Activated CD8-positive, alpha-beta memory T cell treated with anti-CD3 and anti-CD28 coated beads, Interleukin-2, amount 50 U/mL, for 1 hour (primary cell): ENCODE measurements around the gene MBD5.

ENCODE experiments used
- DNase-seq: peaks from one replicate; pipeline ENCODE4 v3.0.0-alpha.2; 2020; ENCODE audit errors: extremely low read depth

MBD5 gene

DNA sequence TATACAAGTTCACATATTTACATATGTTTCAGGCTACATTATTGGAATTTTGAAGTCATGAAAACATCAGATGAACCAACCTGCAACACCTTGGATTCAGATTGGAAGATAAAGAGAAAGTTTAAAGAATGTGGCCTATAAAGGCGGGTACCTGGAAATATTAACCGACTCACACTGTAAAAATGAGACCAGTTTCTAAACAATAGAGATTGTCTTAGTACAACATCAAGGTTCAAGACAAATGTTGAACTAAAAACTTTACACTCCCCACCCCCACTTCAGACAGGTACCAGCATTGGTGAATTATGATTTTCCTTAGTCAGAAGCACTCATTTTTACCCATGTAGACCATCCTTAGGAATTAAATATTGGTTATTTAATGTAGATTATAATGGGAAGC is 437.3 kb downstream of the MBD5 start:
- no peak for DNase-seq

DNA sequence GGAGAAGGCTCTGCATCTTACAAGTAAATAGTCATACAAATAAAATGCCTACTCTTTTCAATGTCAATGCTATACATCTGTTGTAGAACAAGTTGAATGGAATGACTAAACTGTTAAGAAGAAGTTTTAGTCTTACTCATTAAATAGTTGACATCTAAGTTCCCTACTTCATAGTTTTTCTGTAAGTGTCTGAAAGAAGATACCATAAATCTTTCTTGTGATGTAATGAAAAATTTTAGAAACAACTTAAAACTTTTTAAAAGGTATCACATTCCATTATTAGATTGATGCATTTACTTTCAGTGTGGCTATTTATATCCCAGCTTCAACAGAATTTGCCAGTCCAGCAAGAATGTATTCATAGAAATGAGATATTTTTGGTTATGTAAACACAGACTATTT is 438.5 kb downstream of the MBD5 start:
- DNase-seq = no peak

DNA sequence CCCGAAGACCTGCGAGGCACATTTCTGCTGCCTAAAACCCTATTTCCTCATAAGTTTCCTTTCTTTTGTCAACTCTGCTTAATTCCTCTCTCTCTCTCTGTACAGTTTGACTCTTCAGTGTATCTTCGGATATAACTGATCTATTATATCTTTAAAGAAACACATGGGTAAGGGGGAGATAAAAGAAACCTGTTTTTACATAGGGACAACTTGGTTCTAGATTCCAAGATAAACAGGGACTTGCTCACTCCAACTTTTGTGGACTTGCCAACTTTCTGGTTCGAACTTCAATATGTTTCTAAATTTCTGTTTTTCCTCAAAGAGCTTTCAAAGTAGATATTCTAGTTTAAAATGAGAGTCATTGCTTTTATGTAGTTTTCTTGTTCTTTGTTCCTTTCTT is 441.0 kb downstream of the MBD5 start:
- no peak for DNase-seq

DNA sequence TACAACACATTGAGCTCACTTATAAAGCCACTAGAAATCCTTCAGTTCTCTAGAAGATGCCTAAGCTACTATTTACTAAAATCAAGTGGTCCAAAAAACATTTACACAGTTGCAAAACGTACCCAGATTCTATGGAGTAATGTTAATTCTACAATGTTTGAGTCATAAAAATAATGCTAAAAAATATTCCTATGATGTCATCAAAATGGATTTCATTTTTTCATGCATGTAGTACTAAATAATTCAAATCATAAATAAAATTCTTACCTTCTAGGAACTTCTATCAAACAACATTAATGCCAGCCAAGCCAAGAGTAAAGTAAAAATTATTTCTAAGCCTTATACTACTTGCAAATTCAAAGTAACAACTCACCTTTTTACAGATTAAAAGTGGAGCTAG is 454.7 kb downstream of the MBD5 start:
- no peak for DNase-seq

DNA sequence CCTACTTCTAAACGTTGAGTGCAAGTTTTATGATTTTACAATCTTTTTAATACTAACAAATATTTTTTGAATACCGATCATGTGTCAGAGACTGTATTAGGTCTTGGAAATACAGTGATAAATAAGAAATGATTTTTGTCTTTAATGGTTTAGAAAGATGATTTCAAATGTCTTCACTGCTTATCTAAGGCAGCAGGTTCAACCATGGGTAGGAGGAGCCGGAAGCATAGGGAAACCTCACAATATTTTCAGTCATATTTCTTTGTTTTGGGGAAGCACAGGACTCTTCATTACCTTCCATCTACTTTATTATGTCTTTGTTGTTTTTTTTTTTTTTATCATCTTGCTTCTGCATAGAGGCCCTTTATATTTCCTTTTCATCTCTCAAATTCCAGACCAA is 458.5 kb downstream of the MBD5 start:
- no peak for DNase-seq

DNA sequence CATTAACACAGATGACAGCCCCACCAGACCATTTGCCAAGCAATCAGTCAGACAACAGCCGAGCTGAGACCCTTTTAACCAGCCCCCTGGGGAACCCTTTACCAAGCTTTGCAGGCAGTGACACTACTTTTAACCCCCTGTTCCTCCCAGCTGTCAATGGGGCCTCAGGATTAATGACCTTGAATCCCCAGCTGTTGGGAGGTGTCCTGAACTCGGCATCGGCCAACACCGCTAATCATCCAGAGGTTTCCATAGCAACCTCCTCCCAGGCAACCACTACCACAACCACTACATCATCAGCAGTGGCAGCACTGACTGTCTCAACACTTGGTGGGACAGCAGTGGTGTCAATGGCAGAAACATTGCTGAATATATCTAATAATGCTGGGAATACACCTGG is 462.8 kb downstream of the MBD5 start:
- DNase-seq = no peak

DNA sequence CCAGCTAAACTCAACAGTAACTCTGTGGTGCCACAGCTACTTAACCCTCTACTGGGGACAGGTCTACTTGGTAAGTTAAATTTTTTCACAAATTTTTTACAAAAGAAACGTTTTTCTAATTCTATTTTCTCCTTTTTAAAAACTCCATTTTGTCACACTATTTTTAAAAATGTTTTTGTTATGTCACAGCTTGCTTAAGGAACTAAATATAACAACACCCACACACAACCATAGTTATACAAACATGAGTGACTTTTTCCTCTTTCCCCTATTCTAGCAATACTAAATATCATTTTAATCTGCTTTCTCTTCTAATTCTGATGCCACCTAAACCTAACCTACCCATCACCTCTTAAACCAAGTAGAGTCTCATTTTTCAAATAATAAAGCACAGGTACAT is 463.2 kb downstream of the MBD5 start:
- DNase-seq = no peak

DNA sequence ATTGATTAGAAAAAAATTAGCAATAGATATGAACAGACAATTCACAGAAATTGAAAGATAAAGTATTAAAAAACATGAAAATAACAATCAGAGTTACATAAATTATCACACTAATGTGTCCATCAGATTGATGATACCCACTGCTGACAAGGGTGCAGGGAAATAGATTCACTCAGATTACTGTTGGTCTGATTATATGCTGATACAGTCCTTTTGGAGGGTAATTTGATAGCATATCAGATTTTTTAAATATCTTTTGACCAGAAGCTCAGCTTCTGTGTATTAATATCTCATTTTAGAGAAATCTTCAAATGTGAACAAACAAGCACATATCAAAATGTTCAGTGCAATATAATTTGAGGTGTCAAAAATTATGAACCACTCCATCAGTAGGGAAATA is 465.8 kb downstream of the MBD5 start:
- no peak for DNase-seq

DNA sequence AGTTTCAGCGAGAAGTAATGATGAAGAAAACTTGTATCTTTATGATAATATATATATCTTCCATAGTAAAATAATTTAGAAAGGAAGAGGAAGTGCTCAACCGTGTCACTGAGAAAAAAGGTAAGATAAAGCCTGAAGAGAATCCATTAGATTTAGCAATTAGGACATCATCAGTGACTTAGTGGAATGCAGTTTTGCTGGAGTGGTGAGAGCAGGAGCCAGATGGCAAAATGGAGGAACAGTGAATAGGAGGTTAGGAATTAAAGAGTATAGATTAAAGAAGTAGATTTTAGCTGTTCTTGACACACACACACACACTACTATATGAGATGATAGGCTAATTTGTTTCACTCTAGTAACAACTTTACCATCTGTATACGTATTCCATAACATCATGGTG is 466.5 kb downstream of the MBD5 start:
- DNase-seq = no peak

DNA sequence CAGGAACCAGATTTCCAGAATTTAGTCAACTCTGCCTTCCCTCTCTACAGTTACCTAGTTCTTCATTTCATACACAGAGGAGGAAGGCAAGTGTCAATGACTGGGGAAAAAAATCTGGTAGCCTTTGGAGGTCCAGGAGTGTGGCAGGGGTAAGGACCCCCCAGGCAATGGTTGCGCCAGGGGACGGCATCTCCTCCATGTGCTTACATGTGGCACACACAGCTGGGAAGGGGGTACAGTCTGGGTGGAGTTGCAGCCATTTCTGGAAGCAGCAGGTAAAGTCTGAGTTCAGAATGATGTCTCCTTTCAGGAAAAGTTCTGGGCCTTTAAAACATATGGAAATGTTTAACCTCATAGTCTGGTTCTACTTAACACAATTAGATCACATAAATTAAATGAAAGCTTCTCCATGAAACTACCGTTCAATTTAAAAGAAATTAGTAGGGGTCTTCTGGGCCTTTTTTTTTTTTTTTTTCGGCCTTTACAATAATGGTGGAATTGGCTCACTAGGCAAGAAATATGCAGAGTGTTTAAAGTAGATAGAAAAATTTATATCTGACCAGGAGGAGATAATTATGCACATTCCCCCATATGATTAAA is 470.0 kb downstream of the MBD5 start:
- DNase-seq = no peak

DNA sequence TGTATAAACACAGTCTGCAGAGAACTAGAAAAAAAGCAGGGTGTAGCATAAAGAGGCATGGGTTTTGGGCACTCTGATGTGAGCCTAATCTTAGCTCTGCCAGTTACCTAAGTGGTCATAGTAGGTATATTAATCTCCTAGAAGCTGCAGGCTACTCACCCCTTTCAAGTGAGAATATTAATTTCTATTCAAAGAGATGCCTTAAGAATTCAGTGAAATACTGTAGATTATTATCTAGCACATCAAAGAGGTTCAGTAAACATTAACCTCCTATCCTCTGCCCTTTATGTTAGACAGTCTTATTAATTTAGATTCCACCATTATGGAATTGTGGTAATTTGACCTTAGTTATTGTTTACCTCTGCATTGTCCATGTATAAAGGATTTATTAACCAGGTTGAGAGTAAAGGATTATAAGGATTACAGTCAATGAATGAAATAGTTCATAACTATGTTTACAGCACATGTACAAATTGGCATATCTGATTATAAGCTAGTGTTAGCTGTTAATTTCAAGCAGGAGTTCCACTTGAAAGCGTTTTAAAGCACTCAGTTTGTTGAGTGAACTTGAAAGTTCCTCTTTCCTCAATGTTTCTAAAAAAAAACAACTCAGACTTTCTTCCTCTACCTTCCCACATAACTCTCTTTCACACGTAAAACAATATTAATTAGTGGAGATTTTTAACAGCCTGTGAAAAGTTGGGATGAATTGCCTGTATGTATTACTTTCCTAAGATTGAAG is 473.1 kb downstream of the MBD5 start:
- no peak for DNase-seq

DNA sequence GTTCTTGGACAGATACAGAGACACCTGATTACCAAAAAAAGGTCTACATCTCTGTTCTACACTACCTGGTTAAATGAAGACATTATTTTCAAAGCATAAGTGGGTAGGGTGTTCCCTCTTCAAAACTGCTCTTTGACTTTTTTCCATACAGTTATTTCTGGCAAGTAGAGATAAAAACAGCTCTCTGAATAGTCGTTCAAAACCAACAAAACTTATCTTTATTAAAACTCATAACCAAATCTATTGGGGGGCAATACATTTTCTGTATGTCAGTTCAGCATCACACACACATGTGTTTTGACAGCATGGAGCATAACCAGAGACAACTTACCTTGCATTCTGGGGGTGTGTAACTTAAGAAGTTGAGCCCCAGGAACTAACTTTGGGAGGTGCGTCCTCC is 474.7 kb downstream of the MBD5 start:
- no peak for DNase-seq

DNA sequence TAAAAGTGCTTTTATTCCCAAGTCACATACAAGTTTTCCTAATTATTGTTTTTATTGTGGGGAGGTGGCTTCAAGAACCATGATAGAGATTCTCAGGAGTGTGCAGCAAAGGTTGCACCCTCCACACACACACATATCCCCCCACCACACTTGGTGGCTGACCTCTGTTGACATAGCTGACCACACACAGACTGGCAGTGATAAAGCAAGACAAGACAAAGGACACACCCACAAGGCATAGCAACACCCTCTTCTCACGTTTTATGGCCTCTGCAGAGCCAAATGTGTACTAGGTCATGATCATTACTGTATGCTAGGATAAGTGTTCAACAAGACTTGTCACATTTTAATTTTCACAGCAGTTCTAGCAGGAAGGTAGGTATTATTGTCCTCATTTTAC is 480.7 kb downstream of the MBD5 start:
- no peak for DNase-seq

DNA sequence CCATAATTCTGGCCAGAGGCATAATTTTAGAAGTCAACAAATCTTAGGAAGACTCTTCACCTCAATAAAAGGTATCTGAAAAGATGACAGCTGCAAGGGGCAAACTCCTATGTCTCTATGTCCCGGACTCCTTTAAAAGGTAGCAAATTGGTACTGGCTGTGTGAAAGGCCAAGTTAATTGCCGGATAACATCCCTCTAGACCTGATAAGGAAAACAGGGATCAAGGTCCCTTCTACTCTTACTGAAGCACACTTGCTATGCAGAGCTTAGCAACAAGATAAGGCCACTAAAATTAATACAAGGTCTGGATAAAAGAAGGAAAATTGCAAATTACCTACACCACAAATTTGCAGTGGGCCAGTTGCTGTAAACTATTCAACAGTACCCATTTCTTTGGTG is 482.6 kb downstream of the MBD5 start:
- DNase-seq = no peak

DNA sequence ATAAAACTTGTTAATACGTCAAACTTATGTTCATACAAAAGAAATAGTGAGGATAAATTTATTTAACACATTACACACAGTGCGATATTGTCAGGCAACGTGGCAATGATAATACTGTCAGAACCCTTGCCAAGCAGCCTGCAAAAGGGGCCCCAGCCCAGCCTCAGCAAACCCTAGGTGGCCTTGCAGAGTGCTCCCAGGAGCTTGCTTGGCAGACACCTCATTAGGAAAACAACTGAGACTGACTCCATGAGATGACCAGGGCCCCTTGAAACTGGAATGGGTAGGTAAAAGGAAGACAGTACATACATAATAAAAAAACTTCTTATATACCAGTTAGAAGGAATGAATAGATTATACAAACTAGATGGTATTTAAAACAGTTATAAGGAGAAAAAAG is 487.1 kb downstream of the MBD5 start:
- DNase-seq = no peak

DNA sequence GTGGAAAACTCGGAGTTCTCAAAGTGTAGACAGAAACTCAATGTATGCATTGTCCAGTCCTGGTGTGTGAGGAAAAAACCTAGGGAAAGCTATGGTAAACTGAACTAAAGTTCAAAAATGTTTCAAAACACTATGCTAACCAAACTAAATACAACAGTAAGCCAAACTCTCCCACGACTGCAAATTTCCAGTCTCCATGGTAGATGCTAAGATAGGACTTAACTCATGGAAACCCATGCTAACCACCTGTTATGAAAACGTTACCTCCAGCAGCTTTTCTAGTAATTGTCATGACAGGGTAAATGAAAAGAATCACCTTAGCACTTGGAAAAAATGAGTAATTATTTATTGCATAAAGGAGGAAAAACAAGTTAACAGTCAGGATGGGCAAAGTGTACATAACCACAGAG is 488.0 kb downstream of the MBD5 start:
- DNase-seq = no peak

DNA sequence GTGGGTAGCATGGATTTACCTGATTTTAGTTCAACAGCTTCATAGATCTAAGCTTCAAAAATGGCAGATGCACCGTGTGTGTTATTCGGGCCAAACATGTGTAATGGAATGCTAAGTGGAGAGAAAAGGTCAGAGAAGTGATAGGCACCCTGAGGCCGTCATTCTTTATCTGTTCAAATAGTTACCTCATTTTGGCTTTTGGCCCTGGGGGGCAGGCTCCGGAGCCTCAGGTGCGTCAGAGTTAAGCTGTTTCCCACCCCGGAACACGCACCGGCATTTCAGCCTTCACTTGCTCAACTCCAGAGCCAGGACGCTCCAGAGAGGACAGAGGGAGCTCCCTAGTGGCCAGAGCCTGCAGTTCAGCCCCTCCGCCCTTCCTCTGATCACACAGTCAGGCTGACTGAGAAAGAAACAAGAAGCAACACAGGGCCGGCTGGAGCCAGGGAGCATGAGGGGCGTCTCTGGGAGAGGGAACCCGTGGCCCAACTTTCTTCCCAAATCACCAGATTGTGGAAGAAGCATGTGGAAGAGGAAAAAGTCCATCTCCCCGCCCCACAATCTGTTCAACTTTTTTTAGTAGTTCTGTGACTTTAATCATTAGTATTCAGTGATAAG is 488.5 kb downstream of the MBD5 start:
- DNase-seq = peak; percentile 68

DNA sequence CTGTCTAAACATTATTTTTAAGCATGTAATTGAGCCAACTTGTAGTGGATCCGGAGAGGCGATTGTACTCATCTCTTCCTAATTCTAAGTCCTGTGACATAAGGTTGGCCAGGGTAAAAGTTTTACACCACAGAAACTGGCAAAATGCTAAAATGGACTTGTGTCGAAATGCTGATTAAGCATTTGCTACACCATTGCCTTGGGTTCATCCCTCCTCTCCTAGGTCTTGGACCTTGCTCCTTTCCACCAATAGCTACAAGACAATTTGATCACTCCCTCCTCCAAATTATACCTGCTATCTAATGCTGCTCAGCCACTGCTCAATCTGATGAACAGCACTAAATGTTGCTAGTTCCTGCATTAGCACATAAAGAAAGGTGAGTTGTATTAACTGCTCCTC is 491.0 kb downstream of the MBD5 start:
- DNase-seq = no peak

DNA sequence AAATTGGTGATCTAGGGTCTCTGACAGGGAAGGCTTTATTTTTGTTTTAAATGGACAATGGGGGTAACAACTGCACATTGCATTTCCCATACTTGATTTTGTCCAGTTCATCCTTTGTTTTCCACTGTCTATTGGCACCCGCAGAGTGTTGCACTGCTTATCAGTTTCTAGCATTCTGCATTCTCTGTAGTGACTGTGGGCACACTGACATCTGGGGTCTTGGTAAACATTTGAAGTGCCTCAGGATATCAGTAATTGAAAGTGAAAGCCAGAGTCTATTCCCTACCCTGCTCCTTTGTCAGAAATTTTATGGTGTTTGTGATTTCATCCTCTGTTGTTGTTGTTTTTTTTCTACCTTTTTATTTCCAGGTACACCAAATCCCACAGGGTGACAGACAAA is 491.6 kb downstream of the MBD5 start:
- no peak for DNase-seq

DNA sequence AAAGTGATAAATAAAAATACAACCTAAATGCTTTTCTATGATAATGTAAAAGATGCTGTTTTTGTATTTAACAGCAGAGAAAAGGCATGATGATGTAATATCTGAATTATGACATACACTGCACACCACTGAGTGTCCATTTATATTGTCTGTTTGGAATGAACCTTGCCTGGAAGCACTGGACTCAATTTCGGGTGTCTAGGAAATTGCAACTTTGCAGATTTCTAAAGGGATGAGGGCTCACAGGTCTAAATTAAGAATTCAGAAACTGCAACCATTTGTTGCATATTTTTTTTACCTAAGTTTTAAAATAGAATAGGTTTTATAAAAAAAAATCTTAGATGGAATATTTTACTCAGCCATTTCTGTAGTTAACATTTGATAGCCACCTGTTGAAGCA is 492.5 kb downstream of the MBD5 start:
- no peak for DNase-seq

DNA sequence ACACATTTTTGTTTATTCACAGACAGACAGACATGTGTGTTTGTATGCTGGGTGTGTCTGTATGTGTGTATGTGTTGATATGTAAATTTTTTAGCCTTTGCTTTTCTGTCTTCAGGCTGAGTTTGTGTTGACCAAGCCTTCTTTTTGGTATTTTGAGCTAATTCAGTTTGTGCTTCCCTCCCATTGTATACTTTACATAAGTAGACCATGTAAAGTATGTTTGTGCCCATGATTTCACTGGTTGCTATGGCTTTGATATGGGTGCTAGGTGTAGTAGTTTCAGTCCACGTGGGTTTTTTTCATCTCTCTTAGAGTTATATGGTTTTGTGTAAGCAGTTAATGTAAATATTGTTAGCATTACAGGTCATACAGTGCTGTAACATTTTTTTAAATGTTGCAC is 494.2 kb downstream of the MBD5 start:
- no peak for DNase-seq

DNA sequence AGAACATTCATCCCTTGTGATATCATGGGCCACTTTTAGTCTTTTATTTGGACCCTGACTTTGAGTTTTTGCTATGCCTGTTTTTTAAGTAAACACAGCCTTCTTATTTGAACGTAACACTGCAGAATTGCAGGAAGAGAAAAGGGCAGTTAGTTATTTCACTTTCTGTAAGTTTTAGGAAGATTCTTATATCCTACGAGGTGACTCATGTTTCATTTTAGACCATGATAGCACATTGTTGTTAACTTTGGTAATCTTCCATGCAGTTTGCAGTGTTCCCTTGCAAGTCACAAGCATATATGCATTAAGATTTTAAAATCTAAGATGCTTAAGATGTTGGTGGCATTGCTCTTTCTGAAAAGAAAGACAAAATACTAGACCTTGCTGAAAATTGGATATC is 495.1 kb downstream of the MBD5 start:
- DNase-seq = no peak

DNA sequence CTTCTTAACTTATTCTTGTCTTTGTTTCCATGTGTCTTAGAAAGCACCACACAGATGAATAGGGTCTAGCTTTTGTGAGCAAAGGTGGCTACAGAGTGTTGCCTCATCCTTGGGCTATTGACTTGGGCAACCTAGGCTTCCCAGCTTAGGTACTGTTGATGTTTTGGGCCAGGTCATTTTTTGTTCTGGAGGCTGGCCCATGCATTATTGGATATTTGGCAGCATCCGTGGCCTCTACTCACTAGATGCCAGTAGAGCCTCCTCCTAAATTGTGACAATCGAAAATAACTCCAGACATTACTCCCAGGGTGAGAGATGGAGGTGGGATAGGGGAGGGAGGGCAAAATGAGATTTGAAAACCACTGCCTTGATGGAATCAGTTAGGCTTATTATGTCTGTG is 496.4 kb downstream of the MBD5 start:
- no peak for DNase-seq

DNA sequence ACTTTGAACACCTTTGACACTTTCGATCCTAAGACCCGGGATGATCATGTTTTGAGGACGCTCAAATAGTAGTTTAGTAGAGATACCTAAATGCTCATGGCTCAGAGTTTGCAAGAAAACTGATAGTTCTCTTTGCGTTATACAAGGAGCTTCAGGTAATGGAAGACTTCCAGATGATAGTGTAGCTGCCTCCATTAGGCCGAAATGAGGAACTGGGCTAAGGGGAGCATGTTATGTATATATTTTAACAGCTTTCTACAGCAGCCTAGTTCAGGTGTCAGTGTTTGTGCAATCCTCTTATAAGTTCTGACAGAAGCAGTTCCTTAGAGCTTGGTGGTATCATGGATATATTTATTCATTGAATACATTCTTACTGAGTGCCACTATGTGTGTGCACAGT is 496.9 kb downstream of the MBD5 start:
- no peak for DNase-seq
